MM.1S (cell line): ENCODE results near the gene CHST1.
A peak's percentile ranks its signal among the peaks of the same experiment; 100 is the strongest.

Experiments used
- DNase-seq: peaks from one replicate; pipeline ENCODE4 v3.0.0-alpha.2; 2015
- H2AFZ ChIP-seq: fragments of 300-600 bp; sonication (generic); 2 replicates; pipeline ENCODE4 v1.6.0; 2016; ENCODE audit warnings: antibody characterized with exemption, low read length
- H3F3A ChIP-seq: fragments of 300-600 bp; sonication (generic); 2 replicates; pipeline ENCODE4 v1.6.1; 2016; ENCODE audit warnings: mild to moderate bottlenecking, antibody characterized with exemption, low read length, moderate library complexity, mixed read lengths; ENCODE audit not compliant: insufficient read depth
- H3K27ac ChIP-seq: fragments of 300-600 bp; sonication (generic); 2 replicates; pipeline ENCODE4 v1.5.1; 2016; ENCODE audit warnings: mild to moderate bottlenecking, low read length
- H3K27me3 ChIP-seq: fragments of 300-600 bp; sonication (generic); replicated peaks from 2 replicates; pipeline ENCODE4 v1.6.0; 2016; ENCODE audit warnings: low read length; ENCODE audit not compliant: insufficient read depth
- H3K36me3 ChIP-seq: fragments of 300-600 bp; sonication (generic); replicated peaks from 2 replicates; pipeline ENCODE4 v1.6.1; 2016; ENCODE audit warnings: mild to moderate bottlenecking, low read length, mixed read lengths; ENCODE audit not compliant: insufficient read depth
- H3K4me1 ChIP-seq: fragments of 300-600 bp; sonication (generic); 2 replicates; pipeline ENCODE4 v1.6.1; 2016; ENCODE audit warnings: low read length, mixed read lengths
- H3K4me2 ChIP-seq: fragments of 300-600 bp; sonication (generic); 2 replicates; pipeline ENCODE4 v1.6.0; 2016; ENCODE audit warnings: low read depth, low read length
- H3K4me3 ChIP-seq: fragments of 300-600 bp; sonication (generic); 2 replicates; pipeline ENCODE4 v1.5.1; 2016; ENCODE audit warnings: low read length, mixed read lengths
- H3K79me2 ChIP-seq: fragments of 300-600 bp; sonication (generic); 2 replicates; pipeline ENCODE4 v1.6.1; 2016; ENCODE audit warnings: mixed run types, low read length, mixed read lengths
- H3K9ac ChIP-seq: fragments of 300-600 bp; sonication (generic); 2 replicates; pipeline ENCODE4 v1.6.1; 2016; ENCODE audit warnings: low read length, mixed read lengths
- H3K9me2 ChIP-seq: fragments of 300-600 bp; sonication (generic); replicated peaks from 2 replicates; pipeline ENCODE4 v1.6.1; 2016; ENCODE audit warnings: mild to moderate bottlenecking, low read length, mixed read lengths; ENCODE audit not compliant: insufficient read depth
- H3K9me3 ChIP-seq: fragments of 300-600 bp; sonication (generic); replicated peaks from 2 replicates; pipeline ENCODE4 v1.6.1; 2016; ENCODE audit warnings: mild to moderate bottlenecking, low read length, mixed read lengths; ENCODE audit not compliant: insufficient read depth
- H4K20me1 ChIP-seq: fragments of 300-600 bp; sonication (generic); 2 replicates; pipeline ENCODE4 v1.6.1; 2016; ENCODE audit warnings: mild to moderate bottlenecking, low read length, moderate library complexity, mixed read lengths; ENCODE audit not compliant: insufficient read depth
- EZH2 ChIP-seq: fragments of 300-600 bp; sonication (generic); optimal IDR thresholded peaks from 2 replicates; pipeline ENCODE3; 2017; ENCODE audit warnings: low read depth, mild to moderate bottlenecking, antibody characterized with exemption, low read length, mixed read lengths
- EZH2phosphoT487 ChIP-seq: fragments of 300-600 bp; sonication (generic); IDR thresholded peaks from 2 replicates; pipeline ENCODE4 v1.6.1; 2018; ENCODE audit warnings: antibody characterized with exemption, low read length
- TF ChIP-seq, protein P1 (sequence below): fragments of 300-600 bp; sonication (generic); IDR thresholded peaks from 2 replicates; pipeline ENCODE4 v1.5.1; 2016; ENCODE audit warnings: antibody characterized with exemption, low read length, mixed read lengths

Gene CHST1

DNA sequence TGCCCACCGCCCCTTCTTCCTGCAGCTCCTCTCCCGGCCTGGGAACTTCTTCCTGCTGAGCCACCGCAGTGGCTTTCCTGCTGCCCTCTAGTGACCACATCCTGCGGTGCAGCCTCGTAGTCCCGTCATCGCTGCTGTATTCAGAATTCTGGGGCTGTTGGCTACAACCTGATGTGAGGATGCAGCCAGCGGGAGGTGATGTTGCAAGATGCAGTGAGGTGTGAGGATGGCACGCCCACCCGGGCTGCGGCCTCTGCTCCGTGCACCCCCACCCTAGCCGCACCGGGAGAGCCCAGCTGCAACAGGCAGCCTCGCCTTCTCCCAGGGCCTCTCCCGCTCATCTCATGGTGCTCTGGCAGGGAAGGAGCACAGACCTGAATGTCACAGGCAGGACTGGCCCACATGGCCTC lies 10.1 kb downstream of the CHST1 start:
- peaks cover 70% of the 10 kb centered on the region for H3K27me3 ChIP-seq
- no peaks in the 10 kb centered on the region for H4K20me1 ChIP-seq
- H3K4me2 ChIP-seq, result no peak overlapping the region
- no peak overlapping the region for H2AFZ ChIP-seq
- H3F3A ChIP-seq, result no peaks in the 10 kb centered on the region
- H3K79me2 ChIP-seq, result no peaks in the 10 kb centered on the region
- peak; percentile 51 for DNase-seq
- TF ChIP-seq EZH2phosphoT487 (no peak), EZH2 (no peak)
- TF ChIP-seq, protein P1, sequence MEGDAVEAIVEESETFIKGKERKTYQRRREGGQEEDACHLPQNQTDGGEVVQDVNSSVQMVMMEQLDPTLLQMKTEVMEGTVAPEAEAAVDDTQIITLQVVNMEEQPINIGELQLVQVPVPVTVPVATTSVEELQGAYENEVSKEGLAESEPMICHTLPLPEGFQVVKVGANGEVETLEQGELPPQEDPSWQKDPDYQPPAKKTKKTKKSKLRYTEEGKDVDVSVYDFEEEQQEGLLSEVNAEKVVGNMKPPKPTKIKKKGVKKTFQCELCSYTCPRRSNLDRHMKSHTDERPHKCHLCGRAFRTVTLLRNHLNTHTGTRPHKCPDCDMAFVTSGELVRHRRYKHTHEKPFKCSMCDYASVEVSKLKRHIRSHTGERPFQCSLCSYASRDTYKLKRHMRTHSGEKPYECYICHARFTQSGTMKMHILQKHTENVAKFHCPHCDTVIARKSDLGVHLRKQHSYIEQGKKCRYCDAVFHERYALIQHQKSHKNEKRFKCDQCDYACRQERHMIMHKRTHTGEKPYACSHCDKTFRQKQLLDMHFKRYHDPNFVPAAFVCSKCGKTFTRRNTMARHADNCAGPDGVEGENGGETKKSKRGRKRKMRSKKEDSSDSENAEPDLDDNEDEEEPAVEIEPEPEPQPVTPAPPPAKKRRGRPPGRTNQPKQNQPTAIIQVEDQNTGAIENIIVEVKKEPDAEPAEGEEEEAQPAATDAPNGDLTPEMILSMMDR, result peak; percentile 93
- no peaks in the 10 kb centered on the region for H3K4me1 ChIP-seq
- H3K4me3 ChIP-seq, result no peak overlapping the region
- no peak overlapping the region for H3K27ac ChIP-seq
- no peaks in the 10 kb centered on the region for H3K36me3 ChIP-seq
- H3K9me2 ChIP-seq, result no peaks in the 10 kb centered on the region
- H3K9ac ChIP-seq, result no peak overlapping the region
- no peaks in the 10 kb centered on the region for H3K9me3 ChIP-seq

DNA sequence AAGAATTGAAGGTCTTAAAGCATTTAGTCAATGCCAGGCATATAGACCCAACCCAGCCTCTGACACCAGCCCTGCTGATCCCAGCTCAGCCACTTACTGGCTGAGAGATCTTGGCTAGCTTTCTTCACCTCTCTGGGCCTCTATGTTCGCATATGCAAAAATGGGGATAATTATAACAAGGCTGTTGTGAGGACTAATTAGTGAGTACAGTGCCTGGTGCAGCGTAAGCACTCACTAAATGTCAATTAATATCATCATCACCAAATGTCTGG lies 10.5 kb downstream of the CHST1 start:
- H3K27ac ChIP-seq, result no peak overlapping the region
- no peaks in the 10 kb centered on the region for H3K79me2 ChIP-seq
- no peak for DNase-seq
- peaks cover 66% of the 10 kb centered on the region for H3K27me3 ChIP-seq
- no peaks in the 10 kb centered on the region for H3K36me3 ChIP-seq
- H3K9me2 ChIP-seq, result no peaks in the 10 kb centered on the region
- no peaks in the 10 kb centered on the region for H3K4me1 ChIP-seq
- no peak overlapping the region for H3K4me2 ChIP-seq
- H3K4me3 ChIP-seq, result no peak overlapping the region
- H2AFZ ChIP-seq, result no peak overlapping the region
- no peak overlapping the region for H3K9ac ChIP-seq
- H3K9me3 ChIP-seq, result no peaks in the 10 kb centered on the region
- no peaks in the 10 kb centered on the region for H4K20me1 ChIP-seq
- TF ChIP-seq EZH2 (no peak), EZH2phosphoT487 (no peak)
- TF ChIP-seq, protein P1, result no peak
- H3F3A ChIP-seq, result no peaks in the 10 kb centered on the region

DNA sequence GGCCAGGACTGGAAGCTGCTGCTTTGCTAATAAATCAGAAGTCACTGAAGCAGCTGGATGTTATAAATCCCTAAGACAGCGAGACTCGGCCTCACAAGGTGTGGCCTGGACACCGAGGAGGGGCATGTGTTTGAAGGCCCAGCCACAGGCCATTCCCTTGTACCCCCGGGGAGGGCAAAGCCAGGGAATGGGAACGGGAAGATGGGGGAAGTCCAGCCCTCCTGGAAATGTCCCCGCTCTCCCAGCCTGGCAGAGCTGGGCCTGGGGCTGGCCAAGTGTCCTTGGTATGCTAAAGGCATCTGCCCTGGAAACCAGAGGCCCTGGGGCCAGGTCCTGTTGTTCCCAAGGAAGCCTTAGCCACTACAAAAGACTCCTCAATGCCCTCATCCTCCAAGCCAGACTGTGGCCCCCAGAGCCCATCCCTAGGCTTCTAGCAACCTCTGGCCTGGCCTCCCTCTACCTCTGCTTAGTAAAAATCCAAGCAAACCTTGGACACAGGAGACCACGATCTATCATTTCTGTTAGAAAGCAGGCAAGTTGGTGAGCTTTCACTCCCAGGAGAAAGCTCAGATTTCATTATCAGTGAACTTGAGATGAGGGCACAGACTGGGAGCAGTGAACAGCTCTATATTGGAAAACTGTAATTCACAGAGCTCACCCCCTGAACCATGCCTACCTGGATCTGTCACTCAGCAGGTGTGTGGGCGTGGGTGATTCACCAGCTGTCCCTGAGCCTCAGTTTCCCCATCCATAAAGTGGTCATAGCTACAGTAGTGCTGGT lies 11.0 kb downstream of the CHST1 start:
- Histone ChIP-seq H3F3A (no peaks in the 10 kb centered on the region), H3K9me2 (no peaks in the 10 kb centered on the region), H3K27ac (no peak overlapping the region), H3K4me2 (no peak overlapping the region), H2AFZ (no peak overlapping the region), H3K9me3 (no peaks in the 10 kb centered on the region), H3K79me2 (no peaks in the 10 kb centered on the region), H3K36me3 (no peaks in the 10 kb centered on the region), H3K9ac (no peak overlapping the region), H4K20me1 (no peaks in the 10 kb centered on the region), H3K4me3 (no peak overlapping the region), H3K27me3 (peaks cover 61% of the 10 kb centered on the region), H3K4me1 (no peaks in the 10 kb centered on the region)
- TF ChIP-seq EZH2, result no peak
- no peak for TF ChIP-seq EZH2phosphoT487
- TF ChIP-seq, protein P1, result no peak
- no peak for DNase-seq
